LNCAP (cell line): ENCODE data around the gene SPTSSA.

Source experiments
- CTCF ChIP-seq: fragments of 450-650 bp; IDR thresholded peaks from 2 replicates; pipeline ENCODE4 v1.5.1; 2017; ENCODE audit warnings: mild to moderate bottlenecking

SPTSSA gene

GRCh38 chr14:34496679-34497513 lies 34.9 kb upstream of the SPTSSA start:
- TF ChIP-seq CTCF, result no peak

GRCh38 chr14:34496007-34496678 lies 34.1 kb upstream of the SPTSSA start:
- TF ChIP-seq CTCF, result no peak

- TF ChIP-seq CTCF, result no peak
Measured at GRCh38 chr14:34489324-34489723, 27.3 kb upstream of the SPTSSA start.

- no peak for TF ChIP-seq CTCF
Measured at GRCh38 chr14:34488528-34488927, 26.5 kb upstream of the SPTSSA start.

GRCh38 chr14:34484726-34485125 lies 22.7 kb upstream of the SPTSSA start:
- TF ChIP-seq CTCF, result no peak

GRCh38 chr14:34482463-34482862 lies 20.4 kb upstream of the SPTSSA start:
- no peak for TF ChIP-seq CTCF

- TF ChIP-seq CTCF, result no peak
Measured at GRCh38 chr14:34479694-34480093, 17.7 kb upstream of the SPTSSA start.
